Dermis microvascular lymphatic vessel endothelial cell (primary cell): ENCODE results near the gene ERGIC3. TPM values are rescaled to one million over a fixed set of nuclear protein-coding genes. Genes with fewer than 3 reads are reported as not detected.

Experiments used
- DNase-seq, 2 donors: peaks; one replicate each; pipeline versions ENCODE4 v3.0.0 to v3.0.0-alpha.2; 2010; ENCODE audit warnings: low read depth in 2 of 2
- total RNA-seq: library from RNA; depleted of rRNA; stranded (reverse); fragments of >200 nt; gene quantifications from 2 replicates; pipeline ENCODE4 v1.2.1, GENCODE V29; 2014

Gene ERGIC3
- total RNA-seq, 1 donor from 2014 or later = 287 TPM

GRCh38 chr20:35561268-35561667 lies 19.4 kb downstream of the ERGIC3 start:
- DNase-seq = peak in 1 of 2 donors; percentile 27

- DNase-seq = no peak
Observed at GRCh38 chr20:35561671-35562070, 19.8 kb downstream of the ERGIC3 start.

GRCh38 chr20:35562541-35563110 lies 20.7 kb downstream of the ERGIC3 start:
- no peak for DNase-seq

GRCh38 chr20:35563834-35564233 lies 22.0 kb downstream of the ERGIC3 start:
- no peak for DNase-seq

GRCh38 chr20:35564905-35565304 lies 23.0 kb downstream of the ERGIC3 start:
- no peak for DNase-seq

GRCh38 chr20:35568645-35569044 lies 26.8 kb downstream of the ERGIC3 start:
- DNase-seq = peak in 1 of 2 donors; percentile 4

- no peak for DNase-seq
Observed at GRCh38 chr20:35571555-35571954, 29.7 kb downstream of the ERGIC3 start.

GRCh38 chr20:35572838-35573237 lies 31.0 kb downstream of the ERGIC3 start:
- no peak for DNase-seq

GRCh38 chr20:35575958-35576357 lies 34.1 kb downstream of the ERGIC3 start:
- DNase-seq = no peak

GRCh38 chr20:35576816-35577215 lies 34.9 kb downstream of the ERGIC3 start:
- no peak for DNase-seq

GRCh38 chr20:35578469-35578868 lies 36.6 kb downstream of the ERGIC3 start:
- no peak for DNase-seq

GRCh38 chr20:35579196-35579595 lies 37.3 kb downstream of the ERGIC3 start:
- no peak for DNase-seq

- DNase-seq = no peak
Observed at GRCh38 chr20:35582131-35582530, 40.3 kb downstream of the ERGIC3 start.

- no peak for DNase-seq
Observed at GRCh38 chr20:35582741-35583404, 41.0 kb downstream of the ERGIC3 start.

- no peak for DNase-seq
Observed at GRCh38 chr20:35583636-35584560, 42.0 kb downstream of the ERGIC3 start.

- no peak for DNase-seq
Observed at GRCh38 chr20:35586751-35587425, 45.0 kb downstream of the ERGIC3 start.

- DNase-seq = no peak
Observed at GRCh38 chr20:35587436-35587835, 45.6 kb downstream of the ERGIC3 start.

- DNase-seq = no peak
Observed at GRCh38 chr20:35588397-35588796, 46.5 kb downstream of the ERGIC3 start.

- no peak for DNase-seq
Observed at GRCh38 chr20:35592339-35592974, 50.6 kb downstream of the ERGIC3 start.

GRCh38 chr20:35595456-35595855 lies 53.6 kb downstream of the ERGIC3 start:
- DNase-seq = no peak

GRCh38 chr20:35595901-35596300 lies 54.0 kb downstream of the ERGIC3 start:
- no peak for DNase-seq
